Measurements from ENCODE around the gene EARS2.

Gene EARS2

DNA sequence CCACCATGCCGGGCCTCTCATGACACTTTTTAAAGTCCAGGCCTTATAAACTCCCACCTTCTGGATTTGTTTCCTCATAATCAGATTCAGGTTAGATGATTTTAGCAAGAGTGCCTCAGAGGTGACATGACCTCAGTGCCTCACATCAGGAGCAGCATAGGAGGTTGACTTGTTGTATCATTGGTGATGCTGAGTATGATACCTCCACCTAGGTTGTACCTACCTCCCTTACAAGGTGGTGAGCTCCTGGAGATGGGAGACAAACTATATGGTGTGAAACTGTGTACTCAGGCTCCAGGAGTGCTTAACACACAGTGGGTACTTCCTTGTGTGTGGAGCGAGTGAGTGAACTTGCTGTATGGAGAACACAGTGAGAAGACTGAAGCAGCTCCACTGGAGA, 20.3 kb upstream of the EARS2 start:
- no peak overlapping the region for H3K4me3 ChIP-seq (ENCODE audit: low read depth, low read length)
- TF ChIP-seq, protein P1, sequence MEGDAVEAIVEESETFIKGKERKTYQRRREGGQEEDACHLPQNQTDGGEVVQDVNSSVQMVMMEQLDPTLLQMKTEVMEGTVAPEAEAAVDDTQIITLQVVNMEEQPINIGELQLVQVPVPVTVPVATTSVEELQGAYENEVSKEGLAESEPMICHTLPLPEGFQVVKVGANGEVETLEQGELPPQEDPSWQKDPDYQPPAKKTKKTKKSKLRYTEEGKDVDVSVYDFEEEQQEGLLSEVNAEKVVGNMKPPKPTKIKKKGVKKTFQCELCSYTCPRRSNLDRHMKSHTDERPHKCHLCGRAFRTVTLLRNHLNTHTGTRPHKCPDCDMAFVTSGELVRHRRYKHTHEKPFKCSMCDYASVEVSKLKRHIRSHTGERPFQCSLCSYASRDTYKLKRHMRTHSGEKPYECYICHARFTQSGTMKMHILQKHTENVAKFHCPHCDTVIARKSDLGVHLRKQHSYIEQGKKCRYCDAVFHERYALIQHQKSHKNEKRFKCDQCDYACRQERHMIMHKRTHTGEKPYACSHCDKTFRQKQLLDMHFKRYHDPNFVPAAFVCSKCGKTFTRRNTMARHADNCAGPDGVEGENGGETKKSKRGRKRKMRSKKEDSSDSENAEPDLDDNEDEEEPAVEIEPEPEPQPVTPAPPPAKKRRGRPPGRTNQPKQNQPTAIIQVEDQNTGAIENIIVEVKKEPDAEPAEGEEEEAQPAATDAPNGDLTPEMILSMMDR (IDR thresholded peaks at IDR 0.05; ENCODE audit: low read depth, low read length), result no peak

DNA sequence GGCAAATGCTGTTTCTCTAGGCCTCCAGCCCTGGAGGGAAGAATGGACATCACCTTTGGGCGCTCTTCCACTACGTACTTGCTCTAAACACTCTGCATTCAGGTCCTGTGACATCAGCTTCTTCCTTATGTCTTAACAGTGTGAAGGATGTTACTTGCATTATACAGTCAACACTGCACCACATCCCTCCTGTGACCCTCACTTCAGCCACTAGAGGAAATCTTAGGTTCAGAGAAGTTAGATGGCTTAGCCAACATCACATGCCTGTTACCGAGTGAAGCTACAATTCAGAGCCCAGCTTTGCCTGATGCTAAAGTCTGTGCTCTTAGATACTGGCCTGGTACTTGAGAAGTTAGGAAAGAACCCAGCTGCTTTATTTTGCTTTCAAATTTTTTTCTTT, 18.7 kb upstream of the EARS2 start:
- no peak overlapping the region for H3K4me3 ChIP-seq (ENCODE audit: low read depth, low read length)
- TF ChIP-seq, protein P1 (IDR thresholded peaks at IDR 0.05; ENCODE audit: low read depth, low read length), result no peak

DNA sequence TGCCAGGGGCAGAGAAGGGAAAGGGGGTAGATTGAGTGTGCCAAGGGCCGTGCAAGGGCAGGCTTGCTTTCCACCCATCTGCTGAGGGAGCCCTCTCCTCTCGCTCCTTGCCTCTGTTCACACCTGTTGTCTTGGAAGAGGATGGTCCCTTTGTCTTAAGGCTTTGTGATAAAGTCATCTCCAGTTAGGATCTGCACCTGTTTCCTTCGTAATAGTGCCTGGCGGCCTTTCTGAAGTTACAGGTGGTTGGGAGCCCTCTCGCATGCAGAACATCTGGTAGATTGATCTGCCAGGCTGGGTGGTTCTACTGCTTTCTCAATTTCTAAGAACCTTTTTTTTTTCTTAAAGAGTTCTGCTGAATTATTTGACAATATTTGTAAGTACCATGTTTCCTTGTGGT, 16.7 kb upstream of the EARS2 start:
- H3K4me3 ChIP-seq (ENCODE audit: low read depth, low read length), result no peak overlapping the region
- TF ChIP-seq, protein P1 (IDR thresholded peaks at IDR 0.05; ENCODE audit: low read depth, low read length), result no peak

DNA sequence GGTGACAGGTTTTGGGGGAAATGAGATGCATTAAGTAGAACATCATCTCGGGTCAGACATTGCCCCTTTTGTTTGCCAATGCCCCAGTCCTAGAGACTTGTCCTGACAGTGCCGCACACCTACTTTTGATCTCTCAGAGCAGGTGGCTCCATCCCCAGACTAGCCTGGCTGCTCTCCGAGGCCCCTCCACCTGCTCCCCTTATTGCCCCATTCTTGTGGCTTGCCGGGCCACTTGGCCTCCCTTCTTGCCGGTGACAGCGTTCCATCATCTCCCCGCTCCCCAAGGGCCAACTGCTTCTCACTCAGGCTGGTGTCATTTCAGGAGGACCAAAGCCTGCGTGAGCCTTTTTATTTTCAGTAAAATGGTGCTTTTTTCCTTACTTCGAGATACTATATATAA, 15.2 kb upstream of the EARS2 start:
- H3K4me3 ChIP-seq (ENCODE audit: low read depth, low read length), result no peak overlapping the region
- TF ChIP-seq, protein P1 (IDR thresholded peaks at IDR 0.05; ENCODE audit: low read depth, low read length), result no peak

DNA sequence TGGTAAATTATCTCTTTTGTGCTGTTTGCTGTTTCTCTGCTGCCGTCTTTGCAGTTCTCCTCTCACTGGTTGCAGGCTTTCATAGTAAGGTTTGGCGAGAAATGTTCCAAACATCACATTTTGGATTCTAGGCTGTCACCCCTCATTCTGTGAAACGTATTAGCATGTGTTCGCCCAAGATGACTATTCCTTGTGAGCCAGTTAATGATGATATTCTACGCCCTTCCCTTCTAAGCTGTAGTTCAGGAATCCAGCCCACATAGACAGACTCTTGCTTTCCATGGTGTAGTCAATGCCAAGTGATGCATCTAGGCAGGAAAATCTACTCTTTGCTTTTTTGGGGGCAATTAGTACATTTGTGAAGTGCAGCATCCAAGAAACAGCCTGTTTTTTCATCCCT, 14.7 kb upstream of the EARS2 start:
- no peak overlapping the region for H3K4me3 ChIP-seq (ENCODE audit: low read depth, low read length)
- TF ChIP-seq, protein P1 (IDR thresholded peaks at IDR 0.05; ENCODE audit: low read depth, low read length), result no peak

DNA sequence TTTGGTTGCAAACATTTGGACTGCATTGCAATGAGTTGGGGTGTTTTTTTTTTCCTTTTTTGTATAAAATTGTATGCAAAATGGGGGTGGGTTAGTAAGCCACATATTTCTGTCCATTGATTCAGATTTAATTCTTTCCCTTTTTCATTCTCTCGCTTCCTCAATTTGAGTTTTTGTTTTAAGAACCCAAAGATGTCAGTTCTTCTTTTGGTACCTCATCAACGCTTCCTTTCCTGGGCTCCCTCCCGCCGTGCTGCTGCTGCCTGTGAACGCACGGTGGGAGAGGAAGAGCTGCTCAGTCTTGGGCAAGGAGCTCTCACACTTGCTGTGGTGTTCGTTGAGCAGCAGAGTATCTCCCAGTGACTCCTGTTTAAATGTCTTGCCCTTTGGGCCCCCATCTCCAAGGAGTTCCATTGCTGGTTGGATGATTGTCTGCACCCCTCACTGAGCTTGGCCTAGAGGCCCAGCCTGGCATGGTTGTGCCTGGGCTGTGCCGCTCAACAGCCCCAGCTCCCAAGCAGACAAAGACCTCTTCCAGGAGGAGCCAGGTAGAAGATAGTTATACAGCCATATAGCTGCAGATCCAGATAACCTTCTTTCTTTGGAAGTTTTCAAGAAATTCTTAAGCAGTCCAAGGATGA, 14.0 kb upstream of the EARS2 start:
- H3K4me3 ChIP-seq (ENCODE audit: low read depth, low read length), result no peak overlapping the region
- TF ChIP-seq, protein P1 (IDR thresholded peaks at IDR 0.05; ENCODE audit: low read depth, low read length), result no peak

DNA sequence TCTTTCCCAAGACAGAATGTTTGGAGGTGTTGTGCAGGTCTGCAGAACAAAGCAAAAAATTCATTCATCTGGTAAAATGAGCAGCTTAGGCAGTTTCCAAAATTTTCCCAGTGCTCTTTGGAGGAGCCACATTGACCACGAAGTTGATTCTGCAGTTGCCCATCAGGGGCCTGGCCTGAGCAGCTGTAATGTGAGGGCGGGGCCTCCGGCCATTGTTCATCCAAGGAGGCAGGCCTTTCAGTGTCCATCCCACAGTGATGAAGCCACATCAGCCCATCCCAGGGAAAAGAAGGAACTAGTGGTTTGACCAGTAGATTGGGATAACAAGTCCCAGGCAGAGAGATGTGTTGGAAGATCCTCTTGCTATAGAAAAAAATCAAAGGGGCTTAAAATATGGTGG, 10.5 kb upstream of the EARS2 start:
- TF ChIP-seq, protein P1 (IDR thresholded peaks at IDR 0.05; ENCODE audit: low read depth, low read length), result no peak
- H3K4me3 ChIP-seq (ENCODE audit: low read depth, low read length), result no peak overlapping the region
